ENCODE results near the gene DNAJC7. TPM values are rescaled to one million over a fixed set of nuclear protein-coding genes. Genes with fewer than 3 reads are reported as not detected.

The DNAJC7 gene
- total and polyA plus RNA-seq, 8 donors = 12.3 to 161 (median 70.6) TPM

- 74 to 90% (median 86%) methylated on average over 3 of the region's 3 CpGs for WGBS, 5 donors
- H3K36me3 ChIP-seq = peaks cover 67 to 100% (median 98%) of the 10 kb centered on the region in 4 donors
- intact Hi-C loops (cut with DNase I; ENCODE audit: low total_unique reads) = no loop called here
Observed at GRCh38 chr17:41987642-41988041, 29.6 kb downstream of the DNAJC7 start.

GRCh38 chr17:41986634-41987033 lies 30.6 kb downstream of the DNAJC7 start:
- no peak for DNase-seq
- Histone ChIP-seq H3K27me3 (no peaks in the 10 kb centered on the region), H3K9me3 (no peaks in the 10 kb centered on the region), H3K36me3 (peaks cover 69 to 100% (median 98%) of the 10 kb centered on the region in 4 donors), H3K27ac (no peak overlapping the region), H3K4me3 (no peak overlapping the region), H3K4me1 (peaks cover 0 to 24% (median 6%) of the 10 kb centered on the region in 4 donors)
- intact Hi-C loops (cut with DNase I; ENCODE audit: low total_unique reads) = no loop called here
- 81 to 95% (median 86%) methylated on average over 1 of the region's 1 CpG for WGBS, 5 donors
- TF ChIP-seq, protein P1, sequence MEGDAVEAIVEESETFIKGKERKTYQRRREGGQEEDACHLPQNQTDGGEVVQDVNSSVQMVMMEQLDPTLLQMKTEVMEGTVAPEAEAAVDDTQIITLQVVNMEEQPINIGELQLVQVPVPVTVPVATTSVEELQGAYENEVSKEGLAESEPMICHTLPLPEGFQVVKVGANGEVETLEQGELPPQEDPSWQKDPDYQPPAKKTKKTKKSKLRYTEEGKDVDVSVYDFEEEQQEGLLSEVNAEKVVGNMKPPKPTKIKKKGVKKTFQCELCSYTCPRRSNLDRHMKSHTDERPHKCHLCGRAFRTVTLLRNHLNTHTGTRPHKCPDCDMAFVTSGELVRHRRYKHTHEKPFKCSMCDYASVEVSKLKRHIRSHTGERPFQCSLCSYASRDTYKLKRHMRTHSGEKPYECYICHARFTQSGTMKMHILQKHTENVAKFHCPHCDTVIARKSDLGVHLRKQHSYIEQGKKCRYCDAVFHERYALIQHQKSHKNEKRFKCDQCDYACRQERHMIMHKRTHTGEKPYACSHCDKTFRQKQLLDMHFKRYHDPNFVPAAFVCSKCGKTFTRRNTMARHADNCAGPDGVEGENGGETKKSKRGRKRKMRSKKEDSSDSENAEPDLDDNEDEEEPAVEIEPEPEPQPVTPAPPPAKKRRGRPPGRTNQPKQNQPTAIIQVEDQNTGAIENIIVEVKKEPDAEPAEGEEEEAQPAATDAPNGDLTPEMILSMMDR (IDR thresholded peaks at IDR 0.05) = no peak
- TF ChIP-seq POLR2A (IDR thresholded peaks at IDR 0.05) (no peak), POLR2AphosphoS5 (IDR thresholded peaks at IDR 0.05) (no peak), EP300 (IDR thresholded peaks at IDR 0.05) (no peak)

More at GRCh38 chr17:41987642-41988041, 29.6 kb downstream of the DNAJC7 start:
- DNase-seq = no peak
- Histone ChIP-seq H3K4me1 (peaks cover 0 to 17% (median 6%) of the 10 kb centered on the region in 4 donors), H3K9me3 (no peaks in the 10 kb centered on the region), H3K27ac (no peak overlapping the region), H3K27me3 (no peaks in the 10 kb centered on the region), H3K4me3 (no peak overlapping the region)
- no peak for TF ChIP-seq POLR2A (IDR thresholded peaks at IDR 0.05)
- no peak for TF ChIP-seq POLR2AphosphoS5 (IDR thresholded peaks at IDR 0.05)
- no peak for TF ChIP-seq EP300 (IDR thresholded peaks at IDR 0.05)
- TF ChIP-seq, protein P1 (IDR thresholded peaks at IDR 0.05) = no peak

DNA sequence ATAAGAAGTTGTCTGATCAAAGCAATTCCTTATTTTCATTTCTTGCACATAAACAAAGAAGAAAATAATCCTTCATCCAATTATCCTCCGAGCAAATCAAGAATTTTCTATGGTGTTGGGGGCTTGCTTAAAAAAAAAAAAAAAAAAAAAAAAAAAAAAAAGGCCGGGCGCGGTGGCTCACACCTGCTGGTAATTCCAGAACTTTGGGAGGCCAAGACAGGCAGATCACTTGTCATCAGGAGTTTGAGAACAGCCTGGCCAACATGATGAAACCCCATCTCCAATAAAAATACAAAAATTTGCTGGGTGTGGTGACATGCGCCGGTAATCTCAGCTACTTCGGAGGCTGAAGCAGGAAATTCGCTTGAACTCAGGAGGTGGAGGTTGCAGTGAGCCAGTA lies 31.3 kb downstream of the DNAJC7 start:
- no peak for DNase-seq

GRCh38 chr17:41984454-41984853 lies 32.8 kb downstream of the DNAJC7 start:
- intact Hi-C loops (cut with DNase I; ENCODE audit: low total_unique reads) = no loop called here
- H3K9me3 ChIP-seq = no peaks in the 10 kb centered on the region
- H3K27me3 ChIP-seq = no peaks in the 10 kb centered on the region
- H3K36me3 ChIP-seq = peaks cover 73 to 100% (median 98%) of the 10 kb centered on the region in 4 donors
- WGBS, 5 donors = 85 to 97% (median 96%) methylated on average over 8 of the region's 8 CpGs
- peaks cover 0 to 11% (median 2%) of the 10 kb centered on the region in 4 donors for H3K4me1 ChIP-seq
- no peak overlapping the region for H3K27ac ChIP-seq
- TF ChIP-seq, protein P1 (IDR thresholded peaks at IDR 0.05) = no peak
- no peak for TF ChIP-seq POLR2A (IDR thresholded peaks at IDR 0.05)
- TF ChIP-seq POLR2AphosphoS5 (IDR thresholded peaks at IDR 0.05) = no peak
- no peak for TF ChIP-seq EP300 (IDR thresholded peaks at IDR 0.05)
- no peak overlapping the region for H3K4me3 ChIP-seq
- DNase-seq = no peak

More for the DNA sequence above, 31.3 kb downstream of the DNAJC7 start:
- Histone ChIP-seq H3K27ac (no peak overlapping the region), H3K4me3 (no peak overlapping the region), H3K9me3 (no peaks in the 10 kb centered on the region), H3K4me1 (peaks cover 0 to 24% (median 6%) of the 10 kb centered on the region in 4 donors), H3K36me3 (peaks cover 75 to 100% (median 98%) of the 10 kb centered on the region in 4 donors), H3K27me3 (no peaks in the 10 kb centered on the region)
- intact Hi-C loops (cut with DNase I; ENCODE audit: low total_unique reads) = no loop called here
- WGBS, 5 donors = 91 to 96% (median 93%) methylated on average over 8 of the region's 8 CpGs
- TF ChIP-seq POLR2A (IDR thresholded peaks at IDR 0.05) = no peak
- TF ChIP-seq, protein P1 (IDR thresholded peaks at IDR 0.05) = no peak
- TF ChIP-seq EP300 (IDR thresholded peaks at IDR 0.05) = no peak
- TF ChIP-seq POLR2AphosphoS5 (IDR thresholded peaks at IDR 0.05) = no peak

Data from stomach (tissue), 9 donors.